Medulla oblongata (tissue), 1 donor: ENCODE measurements around the gene PBRM1.

ENCODE experiments used
- DNase-seq: peaks from one replicate; pipeline ENCODE4 v3.0.0-alpha.2; 2015; ENCODE audit errors: extremely low spot score

The PBRM1 gene

GRCh38 chr3:52511509-52511908 is 174.2 kb downstream of the PBRM1 start:
- DNase-seq = no peak

- DNase-seq = no peak
These were observed 175.9 kb downstream of the PBRM1 start for GRCh38 chr3:52509753-52510328.

GRCh38 chr3:52507359-52507758 is 178.4 kb downstream of the PBRM1 start:
- no peak for DNase-seq

- no peak for DNase-seq
These were observed 179.3 kb downstream of the PBRM1 start for GRCh38 chr3:52506266-52506966.

- no peak for DNase-seq
These were observed 180.7 kb downstream of the PBRM1 start for GRCh38 chr3:52504977-52505376.

GRCh38 chr3:52503788-52504424 is 181.8 kb downstream of the PBRM1 start:
- no peak for DNase-seq

- no peak for DNase-seq
These were observed 182.8 kb downstream of the PBRM1 start for GRCh38 chr3:52502808-52503350.

- DNase-seq = no peak
These were observed 183.7 kb downstream of the PBRM1 start for GRCh38 chr3:52502001-52502400.

- no peak for DNase-seq
These were observed 184.7 kb downstream of the PBRM1 start for GRCh38 chr3:52501046-52501445.

- peak; percentile 82 for DNase-seq
These were observed 187.3 kb downstream of the PBRM1 start for GRCh38 chr3:52498137-52499054.

GRCh38 chr3:52495777-52496602 is 189.7 kb downstream of the PBRM1 start:
- no peak for DNase-seq
